H9 (cell line): ENCODE data around the gene TSC22D1. TPM values are rescaled to one million over a fixed set of nuclear protein-coding genes. Genes with fewer than 3 reads are reported as not detected.

ENCODE experiments used
- DNase-seq: peaks from one replicate; pipeline ENCODE4 v3.0.0-alpha.2; 2017
- H2AFZ ChIP-seq: one replicate; pipeline ENCODE4 v1.6.1; 2013; ENCODE audit warnings: mild to moderate bottlenecking, low read length, control low read depth, moderate library complexity
- H2AK5ac ChIP-seq: 2 replicates; pipeline ENCODE4 v1.6.1; 2013; ENCODE audit warnings: low read length, control low read depth, mixed read lengths; ENCODE audit not compliant: insufficient read length
- H2BK120ac ChIP-seq: one replicate; pipeline ENCODE4 v1.6.1; 2013; ENCODE audit warnings: low read depth, mild to moderate bottlenecking, low read length, control low read depth, inconsistent platforms; ENCODE audit not compliant: poor library complexity, severe bottlenecking
- H2BK12ac ChIP-seq: 2 replicates; pipeline ENCODE4 v1.6.1; 2013; ENCODE audit warnings: low read length, control low read depth, mixed read lengths, low read depth; ENCODE audit not compliant: insufficient read length
- H2BK15ac ChIP-seq: 2 replicates; pipeline ENCODE4 v1.6.1; 2013; ENCODE audit warnings: low read depth, low read length, control low read depth
- H2BK20ac ChIP-seq: one replicate; pipeline ENCODE4 v1.6.1; 2013; ENCODE audit warnings: low read depth, mild to moderate bottlenecking, low read length, control low read depth, inconsistent platforms; ENCODE audit not compliant: poor library complexity, severe bottlenecking
- H2BK5ac ChIP-seq: 2 replicates; pipeline ENCODE4 v1.6.1; 2013; ENCODE audit warnings: low read length, control low read depth, mixed read lengths; ENCODE audit not compliant: insufficient read length
- H3K14ac ChIP-seq: 2 replicates; pipeline ENCODE4 v1.6.1; 2013; ENCODE audit warnings: low read length, control low read depth; ENCODE audit not compliant: insufficient read depth
- H3K18ac ChIP-seq: 2 replicates; pipeline ENCODE4 v1.6.1; 2013; ENCODE audit warnings: low read depth, mild to moderate bottlenecking, mixed read lengths, low read length, control low read depth; ENCODE audit not compliant: insufficient read length
- H3K23ac ChIP-seq: 2 replicates; pipeline ENCODE4 v1.6.1; 2013; ENCODE audit warnings: low read length, control low read depth, mixed read lengths, low read depth; ENCODE audit not compliant: insufficient read length
- H3K23me2 ChIP-seq: 2 replicates; pipeline ENCODE4 v1.6.1; 2013; ENCODE audit warnings: low read depth, mild to moderate bottlenecking, mixed read lengths, low read length, control low read depth; ENCODE audit not compliant: insufficient read length, poor library complexity, severe bottlenecking
- H3K27ac ChIP-seq: 2 replicates; pipeline ENCODE4 v1.5.1; 2013; ENCODE audit warnings: low read length, control low read depth, mixed read lengths, low read depth; ENCODE audit not compliant: insufficient read length
- H3K27me3 ChIP-seq: 2 replicates; pipeline ENCODE4 v1.6.1; 2013; ENCODE audit warnings: low read length, control low read depth, inconsistent platforms; ENCODE audit not compliant: insufficient read depth
- H3K4ac ChIP-seq: 2 replicates; pipeline ENCODE4 v1.6.1; 2013; ENCODE audit warnings: low read depth, mild to moderate bottlenecking, control low read depth, inconsistent platforms, low read length, moderate library complexity
- H3K4me1 ChIP-seq: 2 replicates; pipeline ENCODE4 v1.6.1; 2013; ENCODE audit warnings: low read length, control low read depth, inconsistent platforms; ENCODE audit not compliant: insufficient read depth
- H3K4me2 ChIP-seq: 2 replicates; pipeline ENCODE4 v1.6.1; 2013; ENCODE audit warnings: low read length, control low read depth, mixed read lengths; ENCODE audit not compliant: insufficient read length, insufficient read depth
- H3K56ac ChIP-seq: 2 replicates; pipeline ENCODE4 v1.6.1; 2013; ENCODE audit warnings: low read depth, mild to moderate bottlenecking, mixed read lengths, low read length, control low read depth; ENCODE audit not compliant: insufficient read length
- H3K79me1 ChIP-seq: 2 replicates; pipeline ENCODE4 v1.6.1; 2013; ENCODE audit warnings: low read depth, mild to moderate bottlenecking, moderate library complexity, low read length, control low read depth, inconsistent platforms; ENCODE audit not compliant: insufficient read depth, poor library complexity, severe bottlenecking
- H3K79me2 ChIP-seq: 2 replicates; pipeline ENCODE4 v1.6.1; 2013; ENCODE audit warnings: low read length, control low read depth, inconsistent platforms; ENCODE audit not compliant: insufficient read depth
- H3K9ac ChIP-seq: 2 replicates; pipeline ENCODE4 v1.6.1; 2013; ENCODE audit warnings: low read length, control low read depth, mixed read lengths; ENCODE audit not compliant: insufficient read length; ENCODE audit errors: extremely low read depth
- H3K9me3 ChIP-seq: one replicate; pipeline ENCODE4 v1.6.1; 2013; ENCODE audit warnings: low read depth, low read length, inconsistent platforms; ENCODE audit not compliant: control insufficient read depth
- H3T11ph ChIP-seq: one replicate; pipeline ENCODE4 v1.6.1; 2013; ENCODE audit warnings: mild to moderate bottlenecking, low read length, control low read depth, inconsistent platforms
- H4K20me1 ChIP-seq: one replicate; pipeline ENCODE4 v1.6.1; 2013; ENCODE audit not compliant: control insufficient read depth, insufficient read length, insufficient read depth
- H4K5ac ChIP-seq: 2 replicates; pipeline ENCODE4 v1.6.1; 2013; ENCODE audit warnings: low read depth, mild to moderate bottlenecking, mixed read lengths, low read length, control low read depth; ENCODE audit not compliant: insufficient read length
- H4K8ac ChIP-seq: replicated peaks from 2 replicates; pipeline ENCODE4 v1.6.1; 2013; ENCODE audit warnings: low read length, control low read depth, mixed read lengths, low read depth; ENCODE audit not compliant: insufficient read length
- H4K91ac ChIP-seq: 2 replicates; pipeline ENCODE4 v1.6.1; 2013; ENCODE audit warnings: low read depth, mild to moderate bottlenecking, moderate library complexity, mixed read lengths, low read length, control low read depth; ENCODE audit not compliant: insufficient read length
- H3K27ac Mint-ChIP-seq, 3 experiments: 2 replicates in 2 of 3; 3 replicates in 1 of 3; pipeline ENCODE4 v1.8.0; 2020 to 2021; ENCODE audit warnings: mixed read lengths in 3 of 3, mild to moderate bottlenecking in 1 of 3, moderate library complexity in 1 of 3
- H3K27me3 Mint-ChIP-seq: 2 replicates; pipeline ENCODE4 v1.8.0; 2021; ENCODE audit warnings: low read depth, mild to moderate bottlenecking, moderate library complexity, mixed read lengths
- H3K36me3 Mint-ChIP-seq, 3 experiments: 2 replicates in 2 of 3; 3 replicates in 1 of 3; pipeline ENCODE4 v1.8.0; 2020 to 2021; ENCODE audit warnings: low read depth in 3 of 3, mixed read lengths in 3 of 3; ENCODE audit not compliant: insufficient read depth in 1 of 3
- H3K4me1 Mint-ChIP-seq, 2 experiments: 2 replicates each; pipeline ENCODE4 v1.8.0; 2020; ENCODE audit warnings: mixed read lengths in 2 of 2
- H3K4me3 Mint-ChIP-seq, 2 experiments: 2 replicates in 1 of 2; 3 replicates in 1 of 2; pipeline ENCODE4 v1.8.0; 2020 to 2021; ENCODE audit warnings: mild to moderate bottlenecking in 2 of 2, mixed read lengths in 2 of 2, moderate library complexity in 1 of 2
- H3K9me3 Mint-ChIP-seq, 2 experiments: 2 replicates in 1 of 2; 3 replicates in 1 of 2; pipeline ENCODE4 v1.8.0; 2020; ENCODE audit warnings: mild to moderate bottlenecking in 2 of 2, mixed read lengths in 2 of 2, moderate library complexity in 1 of 2
- WGBS: extraction: QIAGEN DNeasy Blood & Tissue Kit; methylation state at CpG from one replicate; pipeline ENCODE4 v1.1.7; 2013; ENCODE audit warnings: missing lambda C conversion rate, low lambda C conversion rate, mixed read lengths; ENCODE audit not compliant: insufficient read length; ENCODE audit errors: extremely low coverage; 5-methylcytosine and 5-hydroxymethylcytosine counted together
- total RNA-seq: library from RNA; stranded (reverse); gene quantifications from 2 replicates; pipeline ENCODE4 v1.2.1, GENCODE V29; 2021
- TF ChIP-seq, protein P1 (sequence below): fragments of 200-600 bp; sonication (generic); conservative IDR thresholded peaks from 3 replicates; pipeline ENCODE4 v1.8.0; 2021; ENCODE audit warnings: antibody characterized with exemption, mild to moderate bottlenecking

The TSC22D1 gene
- total RNA-seq, 1 experiment from 2014 or later, result 76.7 TPM

DNA sequence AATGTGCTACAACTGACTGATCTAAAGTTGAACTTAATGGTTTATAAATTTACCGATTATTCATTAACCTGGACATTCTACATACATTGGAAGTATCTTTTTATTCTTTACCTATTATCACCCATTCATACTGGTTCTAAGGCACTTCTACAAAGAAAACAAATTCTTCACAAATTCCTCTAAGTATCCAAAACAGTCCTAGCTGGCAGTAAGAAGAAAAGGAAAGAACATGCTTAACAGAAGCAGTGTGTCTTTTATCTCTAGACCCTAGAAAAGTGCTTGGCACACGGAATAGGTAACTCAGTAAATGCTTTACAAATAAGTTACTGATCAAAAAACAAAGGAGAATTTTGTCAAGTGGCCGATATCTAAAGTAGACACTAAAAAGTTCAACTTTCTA lies 32.8 kb downstream of the TSC22D1 start:
- Histone ChIP-seq H3K9me3 (no peaks in the 10 kb centered on the region), H3K14ac (no peak overlapping the region), H4K5ac (no peak overlapping the region), H4K91ac (no peak overlapping the region), H3K27ac (no peak overlapping the region), H3K79me1 (peaks cover 2% of the 10 kb centered on the region), H3K23ac (no peak overlapping the region), H2AK5ac (no peak overlapping the region), H3T11ph (no peak overlapping the region), H4K8ac (no peak overlapping the region), H3K4me2 (no peak overlapping the region), H2BK12ac (no peak overlapping the region), H3K18ac (no peak overlapping the region), H2BK5ac (no peak overlapping the region), H3K27me3 (no peaks in the 10 kb centered on the region), H3K9ac (no peak overlapping the region), H3K4ac (no peak overlapping the region), H2AFZ (no peak overlapping the region), H2BK15ac (no peak overlapping the region), H3K79me2 (no peaks in the 10 kb centered on the region; the same call in 1 of the 2 replicates), H4K20me1 (no peaks in the 10 kb centered on the region), H2BK120ac (no peak overlapping the region), H3K56ac (no peak overlapping the region), H3K23me2 (no peaks in the 10 kb centered on the region), H3K4me1 (no peaks in the 10 kb centered on the region), H2BK20ac (no peak overlapping the region)
- no peak overlapping the region for H3K27ac Mint-ChIP-seq
- TF ChIP-seq, protein P1, sequence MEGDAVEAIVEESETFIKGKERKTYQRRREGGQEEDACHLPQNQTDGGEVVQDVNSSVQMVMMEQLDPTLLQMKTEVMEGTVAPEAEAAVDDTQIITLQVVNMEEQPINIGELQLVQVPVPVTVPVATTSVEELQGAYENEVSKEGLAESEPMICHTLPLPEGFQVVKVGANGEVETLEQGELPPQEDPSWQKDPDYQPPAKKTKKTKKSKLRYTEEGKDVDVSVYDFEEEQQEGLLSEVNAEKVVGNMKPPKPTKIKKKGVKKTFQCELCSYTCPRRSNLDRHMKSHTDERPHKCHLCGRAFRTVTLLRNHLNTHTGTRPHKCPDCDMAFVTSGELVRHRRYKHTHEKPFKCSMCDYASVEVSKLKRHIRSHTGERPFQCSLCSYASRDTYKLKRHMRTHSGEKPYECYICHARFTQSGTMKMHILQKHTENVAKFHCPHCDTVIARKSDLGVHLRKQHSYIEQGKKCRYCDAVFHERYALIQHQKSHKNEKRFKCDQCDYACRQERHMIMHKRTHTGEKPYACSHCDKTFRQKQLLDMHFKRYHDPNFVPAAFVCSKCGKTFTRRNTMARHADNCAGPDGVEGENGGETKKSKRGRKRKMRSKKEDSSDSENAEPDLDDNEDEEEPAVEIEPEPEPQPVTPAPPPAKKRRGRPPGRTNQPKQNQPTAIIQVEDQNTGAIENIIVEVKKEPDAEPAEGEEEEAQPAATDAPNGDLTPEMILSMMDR, result no peak
- no peak for DNase-seq
- H3K9me3 Mint-ChIP-seq, result no peaks in the 10 kb centered on the region
- H3K36me3 Mint-ChIP-seq, result peaks cover 0 to 20% (median 17%) of the 10 kb centered on the region in 3 experiments; a peak in 5 of 7 replicates
- no peak overlapping the region for H3K4me3 Mint-ChIP-seq
- no peaks in the 10 kb centered on the region for H3K27me3 Mint-ChIP-seq
- no CpG with 5 or more reads among the region's 3 CpGs for WGBS
- H3K4me1 Mint-ChIP-seq, result peaks cover 9 to 15% of the 10 kb centered on the region in 2 experiments
